Mesenteric fat pad (tissue), 1 donor: Measurements from ENCODE around the gene AAGAB. TPM values are rescaled to one million over a fixed set of nuclear protein-coding genes. Genes with fewer than 3 reads are reported as not detected.

Source experiments
- DNase-seq: peaks from one replicate; pipeline ENCODE4 v3.0.0-alpha.2; 2020; ENCODE audit warnings: low spot score
- total RNA-seq: library from RNA; stranded (reverse); fragmentation: NEBNext Ultra II Directional; extraction: Animal tissue kit (Norgen Biotek cat#: 25700); gene quantifications from one replicate; pipeline ENCODE4 v1.2.1, GENCODE V29; 2021
- donor health status: DM: yes; HTN: yes; CAD: no.

AAGAB gene
- total RNA-seq, 1 donor from 2014 or later, result 26.1 TPM

DNA sequence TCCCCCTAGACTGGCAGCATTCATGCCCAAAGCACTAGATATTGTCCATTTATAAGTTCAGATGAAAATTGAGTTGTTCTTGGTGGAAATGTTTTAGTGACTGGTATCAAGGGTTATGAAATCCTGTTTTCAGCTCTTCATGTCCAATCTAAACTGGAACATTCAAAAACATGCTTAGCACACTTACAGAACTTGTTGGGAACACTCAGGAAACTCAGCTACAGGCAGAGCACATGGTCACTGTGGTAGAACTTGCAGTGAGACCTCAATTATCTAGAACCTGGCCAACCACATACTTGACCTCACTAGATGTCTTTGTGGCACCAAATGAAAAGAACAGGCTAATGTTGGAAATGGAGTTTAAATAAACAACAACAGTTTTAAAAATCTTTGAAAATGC is 100.2 kb downstream of the AAGAB start:
- no peak for DNase-seq

DNA sequence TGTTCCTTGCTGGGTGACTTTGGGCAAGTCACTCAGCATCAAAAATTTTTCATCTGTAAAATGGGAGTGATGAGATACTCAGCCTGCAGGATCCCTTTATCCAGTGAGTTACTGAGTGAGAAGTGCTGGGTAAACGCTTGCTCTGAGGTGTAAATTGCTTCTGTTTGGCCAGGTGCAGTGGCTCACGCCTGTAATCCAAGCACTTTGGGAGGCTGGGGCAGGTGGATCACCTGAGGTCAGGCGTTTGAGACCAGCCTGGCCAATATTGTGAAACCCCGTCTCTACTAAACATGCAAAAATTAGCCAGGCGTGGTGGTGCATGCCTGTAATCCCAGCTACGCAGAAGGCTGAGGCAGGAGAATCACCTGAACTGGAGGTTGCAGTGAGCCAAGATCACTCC is 101.4 kb downstream of the AAGAB start:
- peak; percentile 69 for DNase-seq

DNA sequence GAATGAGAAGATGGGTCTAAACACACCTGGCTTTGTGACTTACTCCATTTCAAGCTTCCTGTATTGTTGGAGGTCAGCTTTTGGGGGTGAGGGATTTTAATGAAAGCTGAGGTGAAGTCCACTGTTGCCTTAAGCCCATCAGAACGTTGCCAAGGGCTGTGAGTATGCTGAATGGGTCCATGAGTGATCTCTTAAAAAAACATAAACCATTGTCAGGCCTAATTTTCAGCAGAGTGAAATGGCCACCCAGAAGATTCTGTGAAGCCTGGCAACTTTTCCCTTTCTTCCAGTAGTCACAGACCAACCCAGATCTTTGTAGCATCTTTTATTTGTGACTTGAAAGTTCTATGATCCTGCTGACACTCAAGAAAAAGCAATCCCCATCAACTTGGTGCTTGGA is 102.0 kb downstream of the AAGAB start:
- no peak for DNase-seq

Other genes with a start within 250 kb of the AAGAB start
- gene SMAD3, start 189.1 kb downstream of the AAGAB start, total RNA-seq, result 71.9 TPM
- gene IQCH, start 125 bp upstream of the AAGAB start, total RNA-seq, result 0.45 TPM